HepG2 (cell line): ENCODE data around the gene MECR. TPM values are rescaled to one million over a fixed set of nuclear protein-coding genes. Genes with fewer than 3 reads are reported as not detected.
A peak's percentile ranks its signal among the peaks of the same experiment; 100 is the strongest.

ENCODE experiments used
- ARHGAP35 ChIP-seq: sonication (generic); formaldehyde crosslinking; IDR thresholded peaks from 2 replicates; pipeline ENCODE4 v1.9.0; 2022; ENCODE audit warnings: mild to moderate bottlenecking, inconsistent platforms, moderate library complexity, missing genetic modification reagents, borderline replicate concordance
- ASH2L ChIP-seq: fragments of 300-600, 200-600 bp; sonication (generic); IDR thresholded peaks from 2 replicates; pipeline ENCODE4 v1.7.0; 2017; ENCODE audit warnings: low read depth, mild to moderate bottlenecking, moderate library complexity, mixed read lengths, low read length; ENCODE audit not compliant: insufficient read length
- ATF3 ChIP-seq: sonication (generic); formaldehyde crosslinking; IDR thresholded peaks from 2 replicates; pipeline ENCODE4 v1.4.0; 2020; ENCODE audit warnings: missing genetic modification reagents
- CBX1 ChIP-seq: IDR thresholded peaks from one replicate; pipeline ENCODE4 v1.6.1; 2016; ENCODE audit warnings: antibody characterized with exemption, low read depth
- CCDC6 ChIP-seq: sonication (generic); formaldehyde crosslinking; IDR thresholded peaks from 2 replicates; pipeline ENCODE4 v1.8.1; 2022; ENCODE audit warnings: mild to moderate bottlenecking, missing genetic modification reagents, moderate library complexity
- CTCF ChIP-seq: sonication (generic); formaldehyde crosslinking; IDR thresholded peaks from 2 replicates; pipeline ENCODE4 v1.5.0; 2020; ENCODE audit warnings: mild to moderate bottlenecking, missing genetic modification reagents, moderate library complexity
- GABPB1 ChIP-seq: IDR thresholded peaks from 2 replicates; pipeline ENCODE4 v1.6.1; 2016; ENCODE audit warnings: mild to moderate bottlenecking, missing genetic modification reagents, moderate library complexity, missing compliant biosample characterization
- GATAD2A ChIP-seq: IDR thresholded peaks from 2 replicates; pipeline ENCODE4 v1.6.1; 2016
- HMGXB3 ChIP-seq: sonication (generic); formaldehyde crosslinking; IDR thresholded peaks from 2 replicates; pipeline ENCODE4 v1.4.0; 2020; ENCODE audit warnings: missing genetic modification reagents, borderline replicate concordance
- HMGXB4 ChIP-seq, 2 experiments: sonication (generic) in 1 of 2; formaldehyde crosslinking in 1 of 2; IDR thresholded peaks; 2 replicates each; pipeline versions ENCODE4 v1.4.0 to v1.6.1; 2018 to 2020; ENCODE audit warnings: missing genetic modification reagents in 2 of 2, borderline replicate concordance in 1 of 2, low read depth in 1 of 2, mild to moderate bottlenecking in 1 of 2, missing biosample characterization in 1 of 2
- KAT8 ChIP-seq: IDR thresholded peaks from 2 replicates; pipeline ENCODE4 v1.6.1; 2016; ENCODE audit warnings: missing genetic modification reagents, missing compliant biosample characterization
- KDM2A ChIP-seq: sonication (generic); formaldehyde crosslinking; IDR thresholded peaks from 2 replicates; pipeline ENCODE4 v1.4.0; 2020; ENCODE audit warnings: low read depth, missing genetic modification reagents, borderline replicate concordance
- MAFF ChIP-seq: IDR thresholded peaks from 2 replicates; pipeline ENCODE4 v1.6.1; 2011; ENCODE audit warnings: low read depth, low read length, improper control_type of control experiment
- MAFK ChIP-seq, 2 experiments: IDR thresholded peaks in 1 of 2; conservative IDR thresholded peaks in 1 of 2; 2 replicates each; pipeline ENCODE4 v1.6.1; 2011; ENCODE audit warnings: improper control_type of control experiment in 2 of 2, low read length in 2 of 2
- PAF1 ChIP-seq: IDR thresholded peaks from 2 replicates; pipeline ENCODE4 v1.6.1; 2016; ENCODE audit warnings: missing genetic modification reagents, missing compliant biosample characterization
- PAWR ChIP-seq: sonication (generic); formaldehyde crosslinking; IDR thresholded peaks from 2 replicates; pipeline ENCODE4 v1.4.0; 2020; ENCODE audit warnings: missing genetic modification reagents, mild to moderate bottlenecking, borderline replicate concordance
- SALL1 ChIP-seq: sonication (generic); formaldehyde crosslinking; IDR thresholded peaks from 2 replicates; pipeline ENCODE4 v1.8.0; 2022; ENCODE audit warnings: mild to moderate bottlenecking, missing genetic modification reagents
- TFAP4 ChIP-seq: sonication (generic); IDR thresholded peaks from 2 replicates; pipeline ENCODE4 v1.6.1; 2016; ENCODE audit warnings: low read depth, borderline replicate concordance
- TMF1 ChIP-seq: sonication (generic); formaldehyde crosslinking; IDR thresholded peaks from 2 replicates; pipeline ENCODE4 v1.8.1; 2022; ENCODE audit warnings: low read depth, missing genetic modification reagents
- ZNF12 ChIP-seq: sonication (generic); formaldehyde crosslinking; IDR thresholded peaks from 2 replicates; pipeline ENCODE4 v1.5.0; 2020; ENCODE audit warnings: missing genetic modification reagents
- polyA plus RNA-seq, 8 experiments: library from polyadenylated mRNA; depleted of rRNA in 3 of 8; stranded (reverse) in 7 of 8; unstranded in 1 of 8; fragments of >200 nt; fragmentation: Illumina TruSeq in 4 of 8; extraction: Trizol in 4 of 8; gene quantifications; 2 replicates each; pipeline versions ENCODE4 v1.2.1 to v1.2.3, GENCODE V29; 2011 to 2016; ENCODE audit warnings: low read depth in 4 of 8, missing spikeins in 1 of 8, mixed read lengths in 1 of 8; ENCODE audit not compliant: insufficient read depth in 1 of 8
- total RNA-seq, 5 experiments: library from RNA; depleted of rRNA; stranded (reverse); fragments of >200 nt; fragmentation: Illumina TruSeq; extraction: Trizol; gene quantifications; 2 replicates each; pipeline ENCODE4 v1.2.3, GENCODE V29; 2016; ENCODE audit warnings: low read depth in 1 of 5

MECR gene
- total and polyA plus RNA-seq, 2 of the 13 experiments (the other 11 are each of a cell fraction or from before 2014, with no cell fraction given): 18.8 to 24.9 TPM

GRCh38 chr1:29202584-29203340, 28.0 kb downstream of the MECR start (continued):
- TF ChIP-seq ARHGAP35 (CRISPR knock-in tag) (no peak), KAT8 (0 out of 2 replicates have a peak, but pooled peaks have one; percentile 43), PAWR (CRISPR knock-in tag) (no peak), MAFF (peak; percentile 49), TFAP4 (peak; percentile 90), GABPB1 (CRISPR knock-in tag) (0 out of 2 replicates have a peak, but pooled peaks have one; percentile 41), PAF1 (CRISPR knock-in tag) (no peak), GATAD2A (peak; percentile 55; the same call in 1 of the 2 replicates), KDM2A (CRISPR knock-in tag) (peak; percentile 80), HMGXB4 (CRISPR knock-in tag; IDR thresholded peaks at IDR 0.05; ENCODE audit: borderline replicate concordance in 1 of 2, low read depth in 1 of 2) (peak in 1 of 2 experiments; percentile 59; a peak in 1 of 4 replicates), MAFK (conservative IDR thresholded peaks at IDR 0.05 in 1 of 2, IDR thresholded peaks at IDR 0.05 in 1 of 2; ENCODE audit: low read length in 2 of 2) (peak; percentile 36 to 44; a peak in 2 of 4 replicates), SALL1 (peak; percentile 72), CTCF (CRISPR knock-in tag) (peak; percentile 99), ASH2L (peak; percentile 18), ZNF12 (CRISPR knock-in tag) (peak; percentile 49; the same call in 1 of the 2 replicates), HMGXB3 (peak; percentile 55; the same call in 1 of the 2 replicates), ATF3 (CRISPR knock-in tag) (peak; percentile 76), CBX1 (no peak), TMF1 (CRISPR knock-in tag) (no peak), CCDC6 (peak; percentile 5; the same call in 1 of the 2 replicates)
